Esophagus muscularis mucosa (tissue), 4 donors: ENCODE data around the gene SLC24A3.

Experiments
- CTCF ChIP-seq, 3 experiments: fragments of 200-600 bp in 2 of 3; fragments of 450-650 bp in 1 of 3; sonication (generic) in 2 of 3; IDR thresholded peaks; one replicate each; pipeline ENCODE4 v1.5.1; 2017 to 2019; ENCODE audit warnings: antibody characterized with exemption in 3 of 3, mild to moderate bottlenecking in 2 of 3, moderate library complexity in 1 of 3
- EP300 ChIP-seq: sonication (generic); formaldehyde crosslinking; IDR thresholded peaks from one replicate; pipeline ENCODE4 v1.6.1; 2017; ENCODE audit warnings: antibody characterized with exemption
- POLR2A ChIP-seq: fragments of 450-650 bp; IDR thresholded peaks from one replicate; pipeline ENCODE4 v1.6.1; 2017; ENCODE audit warnings: antibody characterized with exemption, moderate library complexity, mild to moderate bottlenecking, low read depth

GRCh38 chr20:19375395-19375794 is 163.0 kb downstream of the SLC24A3 start:
- no peak for TF ChIP-seq EP300
- no peak for TF ChIP-seq CTCF (IDR thresholded peaks at IDR 0.05)
- no peak for TF ChIP-seq POLR2A
